Uterus (tissue), 4 donors: ENCODE results near the gene CMTM5. TPM values are rescaled to one million over a fixed set of nuclear protein-coding genes. Genes with fewer than 3 reads are reported as not detected.

Source experiments
- DNase-seq, 2 donors: peaks; one replicate each; pipeline ENCODE4 v3.0.0-alpha.2; 2019 to 2020
- H3K27ac ChIP-seq, 2 donors: fragments of 200-600 bp; sonication (generic); 1 replicate in 1 of 2; 2 replicates in 1 of 2; pipeline ENCODE4 v1.5.1; 2016 to 2018
- H3K27me3 ChIP-seq, 2 donors: fragments of 200-600 bp; sonication (generic); one replicate each; pipeline ENCODE4 v1.5.1; 2018 to 2019; ENCODE audit warnings: control low read depth in 1 of 2
- H3K36me3 ChIP-seq, 2 donors: fragments of 200-600 bp; sonication (generic); one replicate each; pipeline ENCODE4 v1.5.1; 2019; ENCODE audit warnings: control low read depth in 1 of 2
- H3K4me1 ChIP-seq, 2 donors: fragments of 200-600 bp; sonication (generic); one replicate each; pipeline ENCODE4 v1.5.1; 2018 to 2019; ENCODE audit warnings: control low read depth in 1 of 2
- H3K4me3 ChIP-seq, 2 donors: fragments of 200-600 bp; sonication (generic); 1 replicate in 1 of 2; 2 replicates in 1 of 2; pipeline ENCODE4 v1.5.1; 2018 to 2019; ENCODE audit warnings: mild to moderate bottlenecking in 1 of 2
- H3K9me3 ChIP-seq, 2 donors: fragments of 200-600 bp; sonication (generic); one replicate each; pipeline ENCODE4 v1.5.1; 2019; ENCODE audit warnings: control low read depth in 1 of 2
- POLR2A ChIP-seq, 2 donors: fragments of 450-650 bp; IDR thresholded peaks; one replicate each; pipeline ENCODE4 v1.6.1; 2016; ENCODE audit warnings: antibody characterized with exemption in 2 of 2, mild to moderate bottlenecking in 1 of 2, moderate library complexity in 1 of 2
- intact Hi-C: fragments of 100-400 bp; cut with DNase I; formaldehyde crosslinking; loops from one replicate; pipeline ENCODE4 v1.15.1; 2023; ENCODE audit warnings: low total_unique reads
- total RNA-seq, 4 donors: library from RNA; depleted of rRNA in 3 of 4; stranded (reverse); fragments of >200 nt in 3 of 4; gene quantifications; one replicate each; pipeline versions ENCODE4 v1.1.0 to v1.2.4, GENCODE V29; 2014 to 2023
- TF ChIP-seq, protein P1 (sequence below), 4 experiments: fragments of 200-600 bp in 2 of 4; fragments of 450-650 bp in 2 of 4; sonication (generic) in 2 of 4; IDR thresholded peaks; one replicate each; pipeline ENCODE4 v1.5.1; 2016 to 2019; ENCODE audit warnings: antibody characterized with exemption in 4 of 4, mild to moderate bottlenecking in 2 of 4, moderate library complexity in 1 of 4
- donor health status: DM: yes; HTN: yes; CAD: no.

Gene CMTM5
- total RNA-seq, 4 donors from 2014 or later = 1.3 to 14.9 (median 6.5) TPM; not detected in 1

DNA sequence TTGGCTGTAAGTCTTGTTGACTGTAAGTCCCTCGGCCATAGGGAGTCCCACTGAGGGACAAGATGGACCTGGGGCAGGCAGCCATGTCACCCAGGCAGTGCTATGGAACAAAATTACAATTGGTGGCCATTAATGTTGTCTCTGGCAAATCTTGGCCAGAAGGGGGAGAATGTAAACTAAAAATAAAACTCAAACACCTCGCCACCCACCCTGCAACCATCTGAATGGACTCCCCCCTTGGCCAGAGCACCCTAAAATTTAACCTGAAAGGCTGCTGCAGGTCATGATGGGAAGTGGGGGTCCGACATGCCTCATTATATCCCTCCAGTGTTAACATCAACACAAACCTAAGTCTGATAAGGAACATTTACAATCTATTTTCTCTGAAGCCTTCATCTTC is 32.4 kb upstream of the CMTM5 start:
- TF ChIP-seq POLR2A (IDR thresholded peaks at IDR 0.05) = no peak
- TF ChIP-seq, protein P1, sequence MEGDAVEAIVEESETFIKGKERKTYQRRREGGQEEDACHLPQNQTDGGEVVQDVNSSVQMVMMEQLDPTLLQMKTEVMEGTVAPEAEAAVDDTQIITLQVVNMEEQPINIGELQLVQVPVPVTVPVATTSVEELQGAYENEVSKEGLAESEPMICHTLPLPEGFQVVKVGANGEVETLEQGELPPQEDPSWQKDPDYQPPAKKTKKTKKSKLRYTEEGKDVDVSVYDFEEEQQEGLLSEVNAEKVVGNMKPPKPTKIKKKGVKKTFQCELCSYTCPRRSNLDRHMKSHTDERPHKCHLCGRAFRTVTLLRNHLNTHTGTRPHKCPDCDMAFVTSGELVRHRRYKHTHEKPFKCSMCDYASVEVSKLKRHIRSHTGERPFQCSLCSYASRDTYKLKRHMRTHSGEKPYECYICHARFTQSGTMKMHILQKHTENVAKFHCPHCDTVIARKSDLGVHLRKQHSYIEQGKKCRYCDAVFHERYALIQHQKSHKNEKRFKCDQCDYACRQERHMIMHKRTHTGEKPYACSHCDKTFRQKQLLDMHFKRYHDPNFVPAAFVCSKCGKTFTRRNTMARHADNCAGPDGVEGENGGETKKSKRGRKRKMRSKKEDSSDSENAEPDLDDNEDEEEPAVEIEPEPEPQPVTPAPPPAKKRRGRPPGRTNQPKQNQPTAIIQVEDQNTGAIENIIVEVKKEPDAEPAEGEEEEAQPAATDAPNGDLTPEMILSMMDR (IDR thresholded peaks at IDR 0.05) = no peak
- H3K9me3 ChIP-seq = no peaks in the 10 kb centered on the region

DNA sequence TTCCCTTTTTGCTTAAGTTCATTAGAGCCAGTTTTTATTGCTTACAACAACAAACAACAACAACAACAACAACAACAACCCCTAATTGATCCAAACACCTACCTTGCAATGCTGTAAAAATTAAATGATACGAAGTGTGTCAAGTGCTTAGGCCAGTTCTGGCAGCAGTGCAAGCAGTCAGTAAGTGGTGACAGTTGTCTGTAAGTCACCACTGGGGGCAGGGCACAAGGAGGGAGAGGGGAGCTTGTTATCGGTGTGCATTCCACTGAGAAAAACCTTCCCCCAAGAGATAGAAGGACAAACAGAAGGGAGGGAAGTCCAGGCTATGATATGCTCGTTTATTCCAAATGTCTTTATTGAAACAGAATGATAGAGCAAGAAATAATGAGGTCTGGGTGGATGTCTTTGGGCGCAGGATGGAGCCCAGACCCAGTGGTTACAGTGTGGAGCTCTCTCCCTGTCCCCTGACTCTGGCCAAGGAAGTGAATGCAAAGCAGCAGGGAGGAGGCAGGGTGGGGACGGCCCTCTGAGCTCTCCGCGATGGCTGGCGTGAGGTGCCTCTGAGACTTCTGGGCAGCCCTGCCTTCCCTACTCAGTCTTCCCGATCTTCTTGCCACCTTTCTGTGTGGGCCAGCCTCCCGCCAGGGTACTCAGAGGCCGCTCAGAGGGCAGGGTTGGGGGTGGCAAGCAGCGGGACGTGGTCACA is 30.7 kb upstream of the CMTM5 start:
- Histone ChIP-seq H3K27me3 (no peaks in the 10 kb centered on the region), H3K36me3 (no peaks in the 10 kb centered on the region), H3K4me3 (no peak overlapping the region), H3K4me1 (no peaks in the 10 kb centered on the region), H3K27ac (no peak overlapping the region), H3K9me3 (no peaks in the 10 kb centered on the region)
- DNase-seq = no peak
- intact Hi-C loops = no loop called here
- TF ChIP-seq, protein P1 (IDR thresholded peaks at IDR 0.05) = no peak
- TF ChIP-seq POLR2A (IDR thresholded peaks at IDR 0.05) = no peak

More for the DNA sequence above, 32.4 kb upstream of the CMTM5 start:
- H3K36me3 ChIP-seq = no peaks in the 10 kb centered on the region
- no peaks in the 10 kb centered on the region for H3K4me1 ChIP-seq
- H3K27me3 ChIP-seq = no peaks in the 10 kb centered on the region
- intact Hi-C loops = no loop called here
- no peak for DNase-seq
- H3K27ac ChIP-seq = no peak overlapping the region
- no peak overlapping the region for H3K4me3 ChIP-seq

DNA sequence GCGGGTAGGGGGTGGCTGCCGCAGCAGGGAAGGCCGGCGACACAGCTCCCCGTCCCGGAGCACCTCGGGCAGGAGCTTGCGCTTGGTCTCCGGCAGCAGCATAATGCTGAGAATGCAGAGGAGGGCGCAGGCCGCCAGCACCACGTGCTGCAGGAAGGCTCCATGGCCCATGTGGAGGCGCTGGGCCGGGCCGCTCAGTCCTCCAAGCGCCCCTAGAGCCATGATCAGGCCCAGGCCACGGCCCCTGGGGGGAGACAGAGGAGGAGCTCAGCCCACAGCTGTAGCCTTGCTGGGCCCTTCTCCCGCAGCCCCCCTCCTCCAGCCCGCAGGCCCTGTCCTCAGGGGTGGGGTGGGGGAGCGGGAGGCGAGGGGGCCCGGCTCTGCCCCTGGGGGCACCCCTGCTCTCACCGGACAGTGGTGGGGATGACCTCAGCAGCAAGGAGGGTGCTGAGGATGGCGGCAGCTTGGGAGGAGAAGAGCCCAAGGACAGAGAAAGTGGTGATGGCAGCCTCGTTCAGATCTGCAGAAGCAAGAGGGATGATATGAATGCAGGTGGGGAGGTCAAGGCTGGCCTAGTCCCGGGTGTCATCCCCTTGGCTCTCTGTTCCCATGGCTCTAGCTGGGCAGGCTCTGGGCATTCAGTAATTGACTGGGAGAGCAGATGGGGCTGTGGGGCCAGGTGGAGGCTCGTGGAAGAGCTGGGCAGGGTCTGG is 30.0 kb upstream of the CMTM5 start:
- DNase-seq = no peak
- TF ChIP-seq, protein P1 (IDR thresholded peaks at IDR 0.05) = no peak
- no peak for TF ChIP-seq POLR2A (IDR thresholded peaks at IDR 0.05)
- intact Hi-C loops = no loop called here
- Histone ChIP-seq H3K27me3 (no peaks in the 10 kb centered on the region), H3K36me3 (no peaks in the 10 kb centered on the region), H3K4me1 (no peaks in the 10 kb centered on the region), H3K27ac (no peak overlapping the region), H3K4me3 (no peak overlapping the region), H3K9me3 (no peaks in the 10 kb centered on the region)

DNA sequence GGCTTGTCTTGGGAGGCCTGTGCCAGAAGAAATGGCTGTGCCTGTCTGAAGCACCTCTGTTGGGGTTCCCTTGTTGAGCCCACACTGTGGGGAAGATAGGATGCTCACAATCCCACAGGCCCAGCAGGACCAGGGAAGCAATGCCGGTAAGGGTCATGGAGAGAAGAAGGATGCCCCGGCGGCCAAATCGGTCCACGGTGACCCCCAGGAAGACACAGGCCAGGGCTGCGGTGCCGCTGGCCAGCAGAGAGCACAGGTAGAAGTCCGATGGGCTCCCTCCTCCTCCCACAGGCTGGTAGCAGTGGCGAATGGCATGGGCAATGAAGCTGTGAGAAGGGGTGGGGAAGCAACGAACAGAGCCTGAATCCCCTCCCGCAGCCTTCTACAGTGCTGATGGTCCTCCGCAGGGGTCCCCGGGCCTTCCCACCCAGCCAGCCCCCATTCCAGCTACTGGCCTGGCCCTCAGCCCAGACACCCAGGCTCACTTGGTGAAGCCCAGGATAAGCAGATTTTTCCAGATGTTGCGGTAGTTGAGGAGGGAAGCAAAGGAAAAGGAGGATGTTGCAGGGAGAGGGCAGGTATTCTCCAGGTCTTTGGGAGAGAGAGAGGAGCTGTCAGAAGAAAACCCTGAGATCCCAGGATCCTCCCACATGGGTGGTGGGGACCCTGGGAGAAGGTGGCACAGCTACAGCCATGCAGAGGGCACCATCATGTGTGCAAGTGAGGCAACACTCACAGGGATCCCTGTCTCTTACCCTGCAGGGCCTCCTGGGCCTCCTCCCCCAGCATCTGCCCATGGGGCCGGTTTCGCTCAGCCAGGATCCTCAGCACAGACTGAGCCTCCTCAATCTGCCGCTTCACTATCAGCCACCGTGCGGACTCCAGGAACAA is 29.2 kb upstream of the CMTM5 start:
- Histone ChIP-seq H3K27me3 (no peaks in the 10 kb centered on the region), H3K36me3 (no peaks in the 10 kb centered on the region), H3K4me3 (no peak overlapping the region), H3K4me1 (no peaks in the 10 kb centered on the region), H3K9me3 (no peaks in the 10 kb centered on the region), H3K27ac (no peak overlapping the region)
- TF ChIP-seq POLR2A (IDR thresholded peaks at IDR 0.05) = no peak
- TF ChIP-seq, protein P1 (IDR thresholded peaks at IDR 0.05) = no peak
- intact Hi-C loops = no loop called here
- DNase-seq = no peak
